ENCODE results near the gene SETBP1. TPM values are rescaled to one million over a fixed set of nuclear protein-coding genes. Genes with fewer than 3 reads are reported as not detected.

The SETBP1 gene
- total RNA-seq, 1 donor from 2014 or later = 72.8 TPM

DNA sequence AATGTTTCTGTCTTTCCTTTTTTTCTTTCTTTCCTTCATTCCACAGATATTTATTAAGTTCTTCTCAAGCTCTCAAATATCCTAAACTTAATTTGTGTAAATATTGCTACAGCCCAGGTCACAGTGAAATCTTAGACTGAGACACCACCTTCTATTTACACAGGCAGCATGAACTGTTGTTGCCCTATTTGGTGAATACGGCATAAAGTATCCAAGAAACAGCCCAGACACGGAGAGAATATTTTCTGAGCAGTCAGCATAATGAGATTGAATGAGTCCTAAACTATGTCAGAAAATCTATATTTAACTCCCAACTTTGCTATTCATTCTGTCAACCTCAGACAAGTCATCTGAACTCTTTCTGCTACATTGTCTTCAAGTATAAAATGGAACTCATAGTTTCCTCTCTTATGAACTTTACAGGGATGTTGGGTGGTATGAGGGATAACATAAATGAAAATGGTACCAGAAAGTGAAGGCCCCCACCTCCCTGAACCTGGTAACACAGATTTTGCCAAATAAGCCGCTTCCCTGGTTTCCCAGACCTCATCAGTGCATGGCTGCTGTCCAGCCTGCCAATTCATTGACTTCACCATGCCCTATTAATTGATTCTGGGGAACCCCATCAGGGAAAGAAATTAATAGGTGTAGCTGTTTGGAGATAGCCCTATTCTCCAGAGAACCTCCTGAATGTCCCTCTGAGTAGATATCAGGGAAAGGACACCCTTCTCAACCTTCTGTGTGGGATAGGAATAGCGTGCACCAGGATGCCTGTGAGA lies 235.9 kb downstream of the SETBP1 start:
- ATAC-seq (ENCODE audit: low read depth) (no peak), DNase-seq (no peak)
- intact Hi-C loops (cut with micrococcal nuclease) = no loop called here
- peak overlapping the region; percentile 26 for H3K27ac Mint-ChIP-seq
- TF ChIP-seq, protein P1, sequence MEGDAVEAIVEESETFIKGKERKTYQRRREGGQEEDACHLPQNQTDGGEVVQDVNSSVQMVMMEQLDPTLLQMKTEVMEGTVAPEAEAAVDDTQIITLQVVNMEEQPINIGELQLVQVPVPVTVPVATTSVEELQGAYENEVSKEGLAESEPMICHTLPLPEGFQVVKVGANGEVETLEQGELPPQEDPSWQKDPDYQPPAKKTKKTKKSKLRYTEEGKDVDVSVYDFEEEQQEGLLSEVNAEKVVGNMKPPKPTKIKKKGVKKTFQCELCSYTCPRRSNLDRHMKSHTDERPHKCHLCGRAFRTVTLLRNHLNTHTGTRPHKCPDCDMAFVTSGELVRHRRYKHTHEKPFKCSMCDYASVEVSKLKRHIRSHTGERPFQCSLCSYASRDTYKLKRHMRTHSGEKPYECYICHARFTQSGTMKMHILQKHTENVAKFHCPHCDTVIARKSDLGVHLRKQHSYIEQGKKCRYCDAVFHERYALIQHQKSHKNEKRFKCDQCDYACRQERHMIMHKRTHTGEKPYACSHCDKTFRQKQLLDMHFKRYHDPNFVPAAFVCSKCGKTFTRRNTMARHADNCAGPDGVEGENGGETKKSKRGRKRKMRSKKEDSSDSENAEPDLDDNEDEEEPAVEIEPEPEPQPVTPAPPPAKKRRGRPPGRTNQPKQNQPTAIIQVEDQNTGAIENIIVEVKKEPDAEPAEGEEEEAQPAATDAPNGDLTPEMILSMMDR (IDR thresholded peaks at IDR 0.05) = no peak
- peaks cover 21% of the 10 kb centered on the region for H3K36me3 Mint-ChIP-seq (ENCODE audit: low read depth)
- ChIA-PET POLR2A (no interaction called here), CTCF (no interaction called here)
- H3K4me1 Mint-ChIP-seq = peaks cover 42% of the 10 kb centered on the region
- H3K27me3 Mint-ChIP-seq = no peaks in the 10 kb centered on the region
- H3K4me3 Mint-ChIP-seq = no peak overlapping the region
- H3K9me3 Mint-ChIP-seq = no peaks in the 10 kb centered on the region

DNA sequence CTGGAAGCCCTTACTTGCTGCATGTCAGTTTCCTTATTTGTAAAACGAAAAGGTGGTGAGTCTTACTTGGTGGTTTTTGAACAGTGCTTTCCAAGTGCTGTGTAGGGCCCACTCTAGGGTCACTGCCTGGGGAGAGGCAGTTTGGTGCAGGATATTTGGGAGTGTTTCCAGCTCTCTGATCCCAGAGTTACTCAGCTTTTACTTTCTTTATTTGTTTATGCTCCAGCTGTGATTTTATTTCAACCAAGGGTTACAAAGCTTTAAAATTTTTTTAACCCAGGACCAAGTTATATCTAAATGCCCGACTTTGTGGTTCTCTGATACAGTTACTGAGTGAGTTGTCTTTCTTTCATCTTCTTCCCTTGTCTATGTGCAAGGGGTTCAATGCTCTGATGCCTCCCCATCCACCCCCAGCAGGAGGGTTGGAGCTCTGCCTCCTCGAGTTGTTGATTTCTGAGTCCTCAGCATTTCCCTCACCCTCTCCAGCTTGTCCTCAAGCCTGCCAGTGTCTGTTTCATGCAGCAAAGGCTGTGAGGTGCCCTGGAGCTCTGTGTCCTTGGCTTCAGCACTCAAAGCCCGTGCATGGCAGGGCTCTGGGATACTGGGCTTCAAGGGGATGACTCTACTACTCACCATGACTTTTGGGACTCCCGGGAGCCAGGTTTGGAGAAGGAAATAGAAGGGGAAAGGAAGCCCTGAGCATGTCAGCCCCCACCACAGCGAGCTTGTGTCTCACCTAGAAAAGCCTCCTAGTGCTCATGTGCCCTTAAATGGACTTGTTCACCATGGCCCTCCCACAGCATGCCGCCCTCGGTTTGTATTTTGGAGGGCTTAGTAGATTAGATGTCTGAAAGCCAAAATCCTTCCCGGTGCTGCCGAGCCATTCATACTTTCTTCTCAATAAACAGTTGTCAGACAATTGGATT lies 236.8 kb downstream of the SETBP1 start:
- Mint-ChIP-seq H3K4me1 (peaks cover 42% of the 10 kb centered on the region), H3K27ac (peak overlapping the region; percentile 38), H3K36me3 (ENCODE audit: low read depth) (peaks cover 21% of the 10 kb centered on the region), H3K9me3 (no peaks in the 10 kb centered on the region), H3K4me3 (no peak overlapping the region), H3K27me3 (no peaks in the 10 kb centered on the region)
- intact Hi-C loops (cut with micrococcal nuclease) = no loop called here
- ChIA-PET CTCF (no interaction called here), POLR2A (interaction anchor here (1.6 kb wide), 1 partner anchor 9 kb away, joined by 5 read pairs; no protein-coding TSS in a partner anchor)
- ATAC-seq (ENCODE audit: low read depth) (no peak), DNase-seq (no peak)
- TF ChIP-seq, protein P1 (IDR thresholded peaks at IDR 0.05) = no peak

DNA sequence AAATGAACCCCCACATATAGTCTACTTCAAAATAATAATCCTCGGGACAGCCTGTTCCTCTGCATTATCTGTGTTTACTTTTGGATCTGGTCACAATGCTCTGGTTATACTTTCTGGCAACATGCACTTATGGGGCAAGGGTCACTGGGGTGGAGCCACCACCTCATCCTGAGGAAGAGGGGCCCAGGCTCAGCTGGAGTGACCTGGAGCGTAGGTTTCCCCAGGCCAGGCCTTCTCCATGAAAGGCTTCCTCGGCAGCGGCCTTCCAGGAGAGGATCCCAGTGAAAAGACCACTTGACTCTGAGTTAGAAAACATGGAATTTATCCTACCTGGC lies 237.4 kb downstream of the SETBP1 start:
- Mint-ChIP-seq H3K27me3 (no peaks in the 10 kb centered on the region), H3K36me3 (ENCODE audit: low read depth) (peaks cover 21% of the 10 kb centered on the region), H3K27ac (no peak overlapping the region), H3K4me3 (no peak overlapping the region), H3K9me3 (no peaks in the 10 kb centered on the region), H3K4me1 (peaks cover 42% of the 10 kb centered on the region)
- DNase-seq (no peak), ATAC-seq (ENCODE audit: low read depth) (no peak)
- ChIA-PET POLR2A (interaction anchor here (1.6 kb wide), 1 partner anchor 9 kb away, joined by 5 read pairs; no protein-coding TSS in a partner anchor), CTCF (no interaction called here)
- intact Hi-C loops (cut with micrococcal nuclease) = no loop called here
- TF ChIP-seq, protein P1 (IDR thresholded peaks at IDR 0.05) = no peak

DNA sequence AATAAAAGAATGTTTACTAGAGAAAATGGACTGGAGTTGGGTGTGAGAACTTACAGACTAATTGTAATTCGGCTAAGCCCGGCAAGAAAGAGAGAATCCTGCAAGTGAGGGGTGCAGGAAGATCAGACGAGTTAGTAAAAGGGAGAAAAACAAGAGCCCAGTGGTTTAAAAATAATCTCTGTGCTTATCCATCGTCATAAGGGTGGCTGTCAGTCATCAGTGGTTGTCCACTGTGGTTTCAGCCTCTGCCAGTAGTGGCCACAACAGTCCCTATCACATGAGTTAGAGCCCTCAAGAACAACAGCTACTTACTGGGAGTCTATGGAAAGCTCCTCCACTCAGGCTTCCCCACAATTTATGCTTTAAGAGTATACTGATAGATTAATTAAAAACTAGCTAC lies 239.8 kb downstream of the SETBP1 start:
- Mint-ChIP-seq H3K4me3 (no peak overlapping the region), H3K27ac (no peak overlapping the region)
- intact Hi-C loops (cut with micrococcal nuclease) = no loop called here

More for the DNA sequence above, 239.8 kb downstream of the SETBP1 start:
- no peaks in the 10 kb centered on the region for H3K27me3 Mint-ChIP-seq
- H3K9me3 Mint-ChIP-seq = no peaks in the 10 kb centered on the region
- peaks cover 42% of the 10 kb centered on the region for H3K4me1 Mint-ChIP-seq
- CTCF ChIA-PET = no interaction called here
- ATAC-seq (ENCODE audit: low read depth) (no peak), DNase-seq (no peak)
- peaks cover 20% of the 10 kb centered on the region for H3K36me3 Mint-ChIP-seq (ENCODE audit: low read depth)
- TF ChIP-seq, protein P1 (IDR thresholded peaks at IDR 0.05) = no peak
- POLR2A ChIA-PET = no interaction called here
